HepG2 (cell line): ENCODE data around the gene RARG. TPM values are rescaled to one million over a fixed set of nuclear protein-coding genes. Genes with fewer than 3 reads are reported as not detected.

ENCODE experiments used
- BATF2 ChIP-seq: sonication (generic); formaldehyde crosslinking; IDR thresholded peaks from 2 replicates; pipeline ENCODE4 v1.8.0; 2022; ENCODE audit warnings: mild to moderate bottlenecking, missing genetic modification reagents, moderate library complexity
- CREM ChIP-seq, 2 experiments: sonication (generic) in 1 of 2; formaldehyde crosslinking in 1 of 2; IDR thresholded peaks; 2 replicates each; pipeline versions ENCODE4 v1.4.0 to v1.6.1; 2016 to 2020; ENCODE audit warnings: antibody characterized with exemption in 1 of 2, mild to moderate bottlenecking in 1 of 2, missing genetic modification reagents in 1 of 2
- ETV6 ChIP-seq: sonication (generic); formaldehyde crosslinking; conservative IDR thresholded peaks from 2 replicates; pipeline ENCODE4 v1.4.0; 2020; ENCODE audit warnings: missing genetic modification reagents
- GABPB1 ChIP-seq: IDR thresholded peaks from 2 replicates; pipeline ENCODE4 v1.6.1; 2016; ENCODE audit warnings: mild to moderate bottlenecking, missing genetic modification reagents, moderate library complexity, missing compliant biosample characterization
- PHB2 ChIP-seq: fragments of 450-650 bp; IDR thresholded peaks from 2 replicates; pipeline ENCODE4 v1.6.1; 2018; ENCODE audit not compliant: partially characterized antibody
- RNF219 ChIP-seq: sonication (generic); formaldehyde crosslinking; IDR thresholded peaks from 2 replicates; pipeline ENCODE4 v1.5.0; 2020; ENCODE audit warnings: mild to moderate bottlenecking, missing genetic modification reagents
- SKI ChIP-seq: fragments of 450-650 bp; IDR thresholded peaks from one replicate; pipeline ENCODE4 v1.6.1; 2018; ENCODE audit warnings: mild to moderate bottlenecking; ENCODE audit not compliant: partially characterized antibody
- TAF1 ChIP-seq: sonication (generic); formaldehyde crosslinking; IDR thresholded peaks from 2 replicates; pipeline ENCODE4 v1.4.0; 2020; ENCODE audit warnings: missing genetic modification reagents
- TFDP2 ChIP-seq: sonication (generic); formaldehyde crosslinking; IDR thresholded peaks from 2 replicates; pipeline ENCODE4 v1.4.0; 2020; ENCODE audit warnings: missing genetic modification reagents
- THYN1 ChIP-seq: sonication (generic); formaldehyde crosslinking; IDR thresholded peaks from 2 replicates; pipeline ENCODE4 v1.8.1; 2023; ENCODE audit warnings: low read depth, mild to moderate bottlenecking, moderate library complexity, missing genetic modification reagents, borderline replicate concordance
- ZNF275 ChIP-seq: sonication (generic); formaldehyde crosslinking; IDR thresholded peaks from 2 replicates; pipeline ENCODE4 v1.8.0; 2022; ENCODE audit warnings: missing genetic modification reagents, mild to moderate bottlenecking, inconsistent platforms, borderline replicate concordance
- ZNF703 ChIP-seq: sonication (generic); formaldehyde crosslinking; IDR thresholded peaks from 2 replicates; pipeline ENCODE4 v1.5.1; 2020; ENCODE audit warnings: missing genetic modification reagents, mild to moderate bottlenecking, moderate library complexity, borderline replicate concordance
- ZNF784 ChIP-seq: sonication (generic); formaldehyde crosslinking; IDR thresholded peaks from 2 replicates; pipeline ENCODE4 v1.5.1; 2020; ENCODE audit warnings: missing genetic modification reagents, mild to moderate bottlenecking, borderline replicate concordance
- polyA plus RNA-seq, 8 experiments: library from polyadenylated mRNA; depleted of rRNA in 3 of 8; stranded (reverse) in 7 of 8; unstranded in 1 of 8; fragments of >200 nt; fragmentation: Illumina TruSeq in 4 of 8; extraction: Trizol in 4 of 8; gene quantifications; 2 replicates each; pipeline versions ENCODE4 v1.2.1 to v1.2.3, GENCODE V29; 2011 to 2016; ENCODE audit warnings: low read depth in 4 of 8, missing spikeins in 1 of 8, mixed read lengths in 1 of 8; ENCODE audit not compliant: insufficient read depth in 1 of 8
- total RNA-seq, 5 experiments: library from RNA; depleted of rRNA; stranded (reverse); fragments of >200 nt; fragmentation: Illumina TruSeq; extraction: Trizol; gene quantifications; 2 replicates each; pipeline ENCODE4 v1.2.3, GENCODE V29; 2016; ENCODE audit warnings: low read depth in 1 of 5
- TF ChIP-seq, protein P1 (sequence below): sonication (generic); formaldehyde crosslinking; IDR thresholded peaks from 2 replicates; pipeline ENCODE4 v1.5.1; 2020; ENCODE audit warnings: mild to moderate bottlenecking, missing genetic modification reagents, moderate library complexity

RARG gene
- total and polyA plus RNA-seq, 2 of the 13 experiments (the other 11 are each of a cell fraction or from before 2014, with no cell fraction given), result 0.77 to 1.5 TPM

- TF ChIP-seq ZNF703 (CRISPR knock-in tag), result no peak
- TF ChIP-seq ETV6 (CRISPR knock-in tag), result no peak
- TF ChIP-seq ZNF784 (CRISPR knock-in tag), result no peak
- no peak for TF ChIP-seq THYN1 (CRISPR knock-in tag)
- TF ChIP-seq BATF2 (CRISPR knock-in tag), result no peak
- TF ChIP-seq SKI, result no peak
- no peak for TF ChIP-seq RNF219 (CRISPR knock-in tag)
- TF ChIP-seq ZNF275 (CRISPR knock-in tag), result 0 out of 2 replicates have a peak, but pooled peaks have one; percentile 56
- peak; percentile 80 for TF ChIP-seq GABPB1 (CRISPR knock-in tag)
- TF ChIP-seq CREM (IDR thresholded peaks at IDR 0.05), result peak; percentile 47; the same call in 1 of the 2 replicates
- no peak for TF ChIP-seq CREM (CRISPR knock-in tag; IDR thresholded peaks at IDR 0.05)
- TF ChIP-seq, protein P1, sequence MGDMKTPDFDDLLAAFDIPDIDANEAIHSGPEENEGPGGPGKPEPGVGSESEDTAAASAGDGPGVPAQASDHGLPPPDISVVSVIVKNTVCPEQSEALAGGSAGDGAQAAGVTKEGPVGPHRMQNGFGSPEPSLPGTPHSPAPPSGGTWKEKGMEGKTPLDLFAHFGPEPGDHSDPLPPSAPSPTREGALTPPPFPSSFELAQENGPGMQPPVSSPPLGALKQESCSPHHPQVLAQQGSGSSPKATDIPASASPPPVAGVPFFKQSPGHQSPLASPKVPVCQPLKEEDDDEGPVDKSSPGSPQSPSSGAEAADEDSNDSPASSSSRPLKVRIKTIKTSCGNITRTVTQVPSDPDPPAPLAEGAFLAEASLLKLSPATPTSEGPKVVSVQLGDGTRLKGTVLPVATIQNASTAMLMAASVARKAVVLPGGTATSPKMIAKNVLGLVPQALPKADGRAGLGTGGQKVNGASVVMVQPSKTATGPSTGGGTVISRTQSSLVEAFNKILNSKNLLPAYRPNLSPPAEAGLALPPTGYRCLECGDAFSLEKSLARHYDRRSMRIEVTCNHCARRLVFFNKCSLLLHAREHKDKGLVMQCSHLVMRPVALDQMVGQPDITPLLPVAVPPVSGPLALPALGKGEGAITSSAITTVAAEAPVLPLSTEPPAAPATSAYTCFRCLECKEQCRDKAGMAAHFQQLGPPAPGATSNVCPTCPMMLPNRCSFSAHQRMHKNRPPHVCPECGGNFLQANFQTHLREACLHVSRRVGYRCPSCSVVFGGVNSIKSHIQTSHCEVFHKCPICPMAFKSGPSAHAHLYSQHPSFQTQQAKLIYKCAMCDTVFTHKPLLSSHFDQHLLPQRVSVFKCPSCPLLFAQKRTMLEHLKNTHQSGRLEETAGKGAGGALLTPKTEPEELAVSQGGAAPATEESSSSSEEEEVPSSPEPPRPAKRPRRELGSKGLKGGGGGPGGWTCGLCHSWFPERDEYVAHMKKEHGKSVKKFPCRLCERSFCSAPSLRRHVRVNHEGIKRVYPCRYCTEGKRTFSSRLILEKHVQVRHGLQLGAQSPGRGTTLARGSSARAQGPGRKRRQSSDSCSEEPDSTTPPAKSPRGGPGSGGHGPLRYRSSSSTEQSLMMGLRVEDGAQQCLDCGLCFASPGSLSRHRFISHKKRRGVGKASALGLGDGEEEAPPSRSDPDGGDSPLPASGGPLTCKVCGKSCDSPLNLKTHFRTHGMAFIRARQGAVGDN, result peak; percentile 79
- peak; percentile 37; the same call in 1 of the 2 replicates for TF ChIP-seq TAF1
- TF ChIP-seq PHB2, result no peak
- no peak for TF ChIP-seq TFDP2 (CRISPR knock-in tag)
Observed at GRCh38 chr12:53221203-53222080, 10.6 kb downstream of the RARG start (continued).
